GM15510 (cell line): ENCODE measurements around the gene ENPP7.

ENCODE experiments used
- POLR2A ChIP-seq: IDR thresholded peaks from 3 replicates; pipeline ENCODE4 v1.6.1; 2011; ENCODE audit warnings: borderline replicate concordance; ENCODE audit not compliant: insufficient read length; ENCODE audit errors: extremely low read depth

ENPP7 gene, protein sequence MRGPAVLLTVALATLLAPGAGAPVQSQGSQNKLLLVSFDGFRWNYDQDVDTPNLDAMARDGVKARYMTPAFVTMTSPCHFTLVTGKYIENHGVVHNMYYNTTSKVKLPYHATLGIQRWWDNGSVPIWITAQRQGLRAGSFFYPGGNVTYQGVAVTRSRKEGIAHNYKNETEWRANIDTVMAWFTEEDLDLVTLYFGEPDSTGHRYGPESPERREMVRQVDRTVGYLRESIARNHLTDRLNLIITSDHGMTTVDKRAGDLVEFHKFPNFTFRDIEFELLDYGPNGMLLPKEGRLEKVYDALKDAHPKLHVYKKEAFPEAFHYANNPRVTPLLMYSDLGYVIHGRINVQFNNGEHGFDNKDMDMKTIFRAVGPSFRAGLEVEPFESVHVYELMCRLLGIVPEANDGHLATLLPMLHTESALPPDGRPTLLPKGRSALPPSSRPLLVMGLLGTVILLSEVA

DNA sequence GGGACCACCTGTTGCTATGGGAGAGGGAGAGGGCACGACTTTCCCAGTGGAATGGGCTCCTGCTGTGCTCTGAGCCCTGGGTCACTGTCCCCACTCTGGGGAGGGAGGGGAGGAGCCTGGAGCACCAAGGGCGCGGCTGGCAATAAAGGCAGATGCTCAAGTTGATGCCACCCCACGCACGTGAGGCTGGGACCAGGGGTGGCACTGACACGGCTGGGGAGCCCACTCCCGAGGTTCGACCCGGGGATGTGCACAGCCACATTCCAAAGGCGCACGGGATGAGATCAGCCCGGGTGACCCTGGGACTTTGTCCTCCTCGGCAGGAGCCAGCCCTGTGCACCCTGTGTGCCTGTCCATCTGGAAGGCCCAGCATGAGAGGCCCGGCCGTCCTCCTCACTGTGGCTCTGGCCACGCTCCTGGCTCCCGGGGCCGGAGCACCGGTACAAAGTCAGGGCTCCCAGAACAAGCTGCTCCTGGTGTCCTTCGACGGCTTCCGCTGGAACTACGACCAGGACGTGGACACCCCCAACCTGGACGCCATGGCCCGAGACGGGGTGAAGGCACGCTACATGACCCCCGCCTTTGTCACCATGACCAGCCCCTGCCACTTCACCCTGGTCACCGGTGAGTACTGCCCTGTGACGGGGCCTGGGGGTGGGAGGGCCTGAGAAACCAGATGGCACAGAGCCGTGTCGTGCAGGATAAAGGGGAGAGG, at the start of gene ENPP7:
Gene ENPP7 (plus strand): TSS at position 175 of the 715 bp plus-strand sequence. CDS start 197 bp downstream, at position 372.
- no peak for TF ChIP-seq POLR2A

GRCh38 chr17:79681101-79681621, 49.6 kb upstream of the ENPP7 start:
- TF ChIP-seq POLR2A, result no peak

- no peak for TF ChIP-seq POLR2A
Measured at GRCh38 chr17:79681628-79682261, 49.0 kb upstream of the ENPP7 start.

DNA sequence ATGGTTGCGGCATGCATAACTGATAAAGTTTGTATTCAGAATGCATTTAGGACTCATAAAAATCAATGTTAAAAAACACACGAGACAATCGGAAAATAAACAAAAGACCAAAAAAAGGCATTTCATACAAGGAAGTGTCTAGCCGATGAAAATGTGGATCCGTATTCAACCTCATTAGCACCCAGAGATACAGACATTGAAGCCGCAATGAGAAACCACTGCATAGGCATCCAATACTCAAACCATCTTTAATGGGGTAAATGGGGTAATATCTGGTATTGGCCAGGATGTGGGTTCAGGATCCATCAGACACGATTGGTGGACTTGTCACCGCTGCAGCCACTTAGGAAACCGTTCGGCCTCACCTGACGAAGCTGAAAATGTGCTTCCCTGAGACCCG, 47.4 kb upstream of the ENPP7 start:
- TF ChIP-seq POLR2A, result no peak

DNA sequence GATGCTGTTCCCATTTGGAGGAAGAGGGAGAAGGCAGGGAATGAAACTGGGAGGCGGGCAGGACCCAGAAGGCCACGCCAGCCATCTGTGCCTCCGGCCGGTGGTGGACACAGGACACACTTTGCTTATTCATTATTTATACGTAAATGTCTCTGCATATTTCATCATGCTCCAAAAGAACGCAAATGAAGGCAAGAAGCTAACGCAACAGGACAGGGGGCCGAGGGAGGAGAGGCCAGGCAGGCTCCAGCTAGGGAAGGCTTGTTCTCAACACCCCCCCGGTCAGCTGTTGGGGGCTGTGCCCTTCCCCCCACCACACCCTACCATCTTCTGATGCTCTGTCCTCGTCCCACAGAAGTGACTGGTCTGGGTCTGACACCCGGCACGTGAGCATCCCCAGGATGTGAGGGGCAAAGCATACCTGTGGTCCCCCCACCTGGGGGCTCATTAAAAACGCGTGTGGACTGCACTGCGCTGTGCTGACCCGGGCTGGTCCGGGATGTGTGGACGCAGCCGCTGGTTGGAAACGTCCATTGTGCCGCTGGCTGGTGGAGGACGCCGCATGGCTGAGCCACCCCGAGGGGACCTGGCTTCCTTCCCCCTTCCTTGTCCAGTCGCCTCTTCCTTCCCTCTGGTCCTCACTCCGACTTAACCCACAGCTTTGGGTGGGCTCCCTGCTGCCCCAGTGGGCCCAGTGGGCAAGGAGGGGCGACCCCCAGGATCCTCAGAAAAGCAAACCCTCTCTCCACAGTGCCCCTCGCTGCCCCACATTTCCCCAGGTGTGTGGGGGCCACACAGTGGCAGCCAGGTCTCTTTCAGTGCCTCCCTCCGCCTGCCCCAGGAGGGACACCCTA, 46.4 kb upstream of the ENPP7 start:
- no peak for TF ChIP-seq POLR2A

GRCh38 chr17:79685121-79685520, 45.6 kb upstream of the ENPP7 start:
- no peak for TF ChIP-seq POLR2A

DNA sequence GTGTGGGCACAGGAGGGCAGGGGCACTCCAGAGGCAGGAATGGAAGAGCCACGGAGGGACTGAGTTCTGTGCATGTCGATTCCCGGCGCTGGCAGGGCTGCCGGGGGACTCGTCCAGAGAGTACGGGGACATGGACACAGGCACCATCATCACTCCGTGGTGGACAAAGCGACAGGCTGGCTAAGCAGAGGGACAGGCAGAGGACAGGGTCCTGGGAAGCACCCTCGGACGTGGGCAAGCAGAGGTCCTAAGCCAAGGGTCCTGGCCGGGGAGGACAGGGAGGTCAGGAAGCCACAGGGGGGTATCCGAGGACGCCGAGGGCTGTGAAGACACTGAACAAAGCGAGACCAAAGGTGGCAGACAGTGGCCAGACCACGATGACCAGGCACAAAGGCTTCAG, 44.3 kb upstream of the ENPP7 start:
- no peak for TF ChIP-seq POLR2A

- no peak for TF ChIP-seq POLR2A
Measured at GRCh38 chr17:79690466-79690865, 40.3 kb upstream of the ENPP7 start.

- no peak for TF ChIP-seq POLR2A
Measured at GRCh38 chr17:79690988-79691836, 39.5 kb upstream of the ENPP7 start.

DNA sequence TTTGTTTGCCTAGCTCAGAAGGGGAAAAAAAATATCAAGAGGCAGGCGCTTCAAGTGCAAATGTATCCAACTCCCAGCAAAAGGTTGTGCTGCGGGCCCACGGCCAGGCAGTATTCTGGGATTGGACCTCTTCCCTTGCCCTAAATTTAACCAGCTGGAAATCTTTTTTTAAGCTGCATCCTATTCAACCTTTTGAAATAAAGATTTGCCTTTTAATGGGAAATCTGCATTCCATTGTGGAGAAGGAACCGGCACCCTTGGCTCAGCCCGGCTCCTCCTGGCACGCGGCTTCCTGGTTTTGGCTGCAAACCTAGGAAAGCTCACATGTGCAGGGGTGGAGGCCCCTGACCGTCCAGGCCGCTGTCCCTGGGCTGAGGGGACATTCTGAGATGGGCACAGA, 38.8 kb upstream of the ENPP7 start:
- TF ChIP-seq POLR2A, result no peak

- TF ChIP-seq POLR2A, result no peak
Measured at GRCh38 chr17:79693419-79693818, 37.3 kb upstream of the ENPP7 start.

GRCh38 chr17:79695293-79695790, 35.4 kb upstream of the ENPP7 start:
- no peak for TF ChIP-seq POLR2A
